EH (cell line): Measurements from ENCODE around the gene PARD3B.
A peak's percentile ranks its signal among the peaks of the same experiment; 100 is the strongest.

Experiments used
- DNase-seq: peaks from one replicate; pipeline ENCODE4 v3.0.0-alpha.2; 2015; ENCODE audit warnings: low read depth

The PARD3B gene

DNA sequence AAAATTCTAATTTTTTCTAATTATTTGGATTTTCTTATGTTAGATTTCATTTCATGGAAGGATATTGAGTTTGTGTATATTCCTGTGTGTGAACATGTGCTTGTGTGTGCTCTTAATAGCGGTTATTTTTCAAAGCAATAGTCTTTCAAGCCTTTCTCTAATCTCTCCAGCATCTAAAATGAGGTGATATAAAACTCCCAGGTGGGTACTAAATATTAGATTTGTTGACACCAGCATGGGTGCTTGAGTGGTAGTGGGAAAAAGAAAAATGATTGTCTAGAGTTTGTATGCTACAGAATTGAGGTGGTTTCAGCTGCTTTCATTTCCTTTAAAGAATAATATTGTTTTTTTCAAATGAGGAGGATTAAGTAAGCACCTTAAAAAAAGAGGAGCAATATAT, 296.8 kb downstream of the PARD3B start:
- no peak for DNase-seq

DNA sequence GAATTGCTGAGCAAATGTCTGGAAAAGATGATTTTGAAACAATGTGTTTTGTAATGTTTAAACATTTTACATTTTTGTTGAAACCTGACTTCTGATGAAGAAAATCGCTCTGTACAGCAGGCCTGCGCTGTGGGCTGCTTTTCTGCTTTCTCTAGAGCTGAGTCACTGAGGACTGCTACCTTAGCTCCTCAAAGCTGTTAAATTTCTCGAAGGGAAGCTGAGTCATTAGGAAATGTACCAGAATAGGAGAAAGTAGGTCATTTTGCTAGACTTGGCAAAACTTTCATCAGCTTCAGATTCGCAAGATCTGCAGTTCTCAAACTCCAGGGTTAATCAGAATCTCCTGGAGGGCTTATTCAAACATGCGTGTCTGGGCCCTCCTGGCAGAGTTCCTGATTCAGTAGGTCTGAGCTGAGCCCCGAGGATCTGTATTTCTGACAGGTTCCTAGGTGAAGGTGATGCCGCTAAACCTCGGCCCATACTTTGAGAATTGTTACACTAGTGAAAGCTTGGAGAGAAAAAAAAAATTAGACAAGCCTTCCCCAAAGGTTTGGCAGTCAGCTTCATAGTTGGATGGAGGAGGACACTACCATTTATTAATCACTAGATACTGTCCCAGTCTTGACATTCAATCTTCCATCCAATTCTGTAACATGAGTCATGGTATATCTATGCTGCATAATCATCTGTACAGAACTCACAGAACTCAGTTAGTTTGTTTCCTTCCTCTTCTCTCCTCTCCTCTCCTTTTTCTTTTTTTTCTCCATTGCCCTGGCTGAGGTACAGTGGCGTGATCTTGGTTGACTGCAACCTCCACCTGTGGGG, 297.6 kb downstream of the PARD3B start:
- peak; percentile 92 for DNase-seq

DNA sequence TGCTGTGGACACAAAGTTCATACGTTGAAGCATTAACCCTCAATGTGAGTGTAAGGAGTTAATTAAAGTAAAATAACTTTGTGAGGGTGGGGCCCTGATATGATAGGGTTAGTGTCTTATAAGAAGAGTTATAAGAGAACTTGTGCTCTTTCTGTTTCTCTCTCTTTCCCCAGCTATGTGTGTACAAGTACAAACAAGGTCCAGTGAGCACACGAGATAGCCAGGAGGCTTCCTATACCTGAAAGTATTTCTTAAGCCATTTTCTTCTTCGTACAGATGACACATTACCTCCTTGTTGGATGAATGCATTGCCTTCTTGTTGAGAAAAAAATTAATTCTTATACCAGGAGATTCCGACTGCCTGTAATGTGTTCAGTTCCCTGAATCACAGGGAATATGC, 301.2 kb downstream of the PARD3B start:
- no peak for DNase-seq

DNA sequence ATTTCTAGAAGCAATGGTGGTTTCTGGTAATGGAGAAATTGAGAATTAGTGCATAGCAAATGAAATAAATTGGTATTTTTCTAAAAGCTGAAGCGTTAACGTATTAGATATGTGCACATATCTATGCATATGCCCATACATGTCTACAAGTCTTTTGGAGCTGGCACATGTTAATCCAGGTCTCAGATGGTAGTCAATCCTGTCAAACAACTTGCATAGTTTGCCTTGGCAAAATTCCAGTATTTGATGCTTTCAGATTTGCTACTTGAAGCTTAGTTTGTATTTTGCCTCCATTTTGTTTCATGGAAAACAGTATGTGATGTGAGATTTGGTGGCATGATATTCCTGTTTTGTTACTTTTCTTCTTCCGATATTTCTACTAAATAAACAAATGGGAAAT, 304.6 kb downstream of the PARD3B start:
- no peak for DNase-seq

DNA sequence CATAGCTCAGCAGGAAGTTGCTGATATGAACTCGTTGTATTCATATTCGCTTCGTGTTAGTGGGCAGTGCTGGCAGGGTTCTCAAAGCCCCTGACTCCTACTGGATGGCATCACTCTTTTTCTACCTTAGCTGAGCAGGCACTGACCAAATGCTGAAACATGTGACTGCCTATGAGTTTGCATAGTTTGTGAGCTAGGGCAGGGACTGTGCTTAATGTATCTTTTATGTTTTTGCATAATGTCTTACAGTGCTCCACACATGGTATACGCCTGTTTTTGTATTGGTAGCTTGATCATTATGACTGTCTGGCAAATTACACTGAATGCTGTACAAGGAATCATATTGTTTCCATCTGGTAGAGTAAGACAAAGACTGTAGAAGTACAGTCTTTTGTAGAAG, 305.3 kb downstream of the PARD3B start:
- DNase-seq = no peak

DNA sequence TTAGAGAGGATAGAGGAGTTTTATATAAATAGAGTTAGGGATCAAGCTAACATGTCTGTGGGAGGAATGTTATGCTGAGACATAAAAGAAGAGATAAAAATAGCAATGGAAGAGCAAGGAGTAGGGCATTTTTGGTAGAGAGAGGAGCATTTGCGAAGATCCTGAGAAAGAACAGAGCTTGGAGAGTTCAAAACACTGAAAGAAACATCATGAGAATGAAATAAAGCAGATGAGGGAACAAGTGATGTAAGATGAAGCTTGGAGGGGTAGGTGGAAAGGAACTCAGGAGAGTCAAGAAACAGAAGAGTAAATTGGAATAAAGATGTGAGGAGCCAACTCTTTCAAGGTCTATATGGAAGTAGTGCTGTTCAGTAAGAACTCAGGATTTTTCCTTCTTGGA, 308.6 kb downstream of the PARD3B start:
- no peak for DNase-seq

DNA sequence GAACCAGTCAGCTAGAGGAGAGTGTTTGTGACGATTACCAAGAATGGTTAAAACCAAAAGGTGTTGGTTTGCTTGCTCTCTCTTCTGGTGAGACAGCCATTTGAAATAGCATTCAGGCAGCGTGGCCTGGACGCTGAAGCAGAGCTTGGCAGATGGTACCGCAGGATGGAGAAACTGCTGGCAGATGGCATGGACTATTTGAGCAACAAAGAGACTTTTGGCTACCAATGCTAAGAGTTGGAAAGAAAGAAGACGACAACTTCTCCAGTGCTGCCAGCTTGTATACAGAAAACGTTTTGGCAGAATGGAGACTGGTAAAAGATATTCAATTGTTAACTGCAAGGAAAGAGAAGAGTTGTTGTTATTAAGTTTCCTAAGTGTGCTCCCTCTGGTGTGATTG, 315.0 kb downstream of the PARD3B start:
- no peak for DNase-seq

DNA sequence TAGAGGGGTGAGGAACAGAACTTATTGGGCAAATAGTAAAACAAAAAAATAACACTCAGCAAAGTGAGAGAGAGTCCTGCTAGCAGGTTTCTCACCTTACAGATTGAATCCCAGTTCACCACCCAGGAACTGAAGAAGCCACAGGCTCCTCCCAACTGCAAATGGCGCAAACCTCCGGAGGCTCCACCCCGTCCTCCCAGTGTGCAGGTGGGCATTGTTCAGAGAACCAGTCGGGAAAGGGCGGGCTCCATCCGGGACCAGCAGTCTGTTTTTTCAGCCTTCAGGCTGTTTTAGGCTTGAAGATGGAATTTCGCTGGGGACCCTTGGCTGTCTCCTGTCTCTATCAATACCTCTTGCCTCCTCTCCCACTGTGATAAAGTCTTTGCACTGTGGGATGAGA, 317.5 kb downstream of the PARD3B start:
- DNase-seq = no peak

DNA sequence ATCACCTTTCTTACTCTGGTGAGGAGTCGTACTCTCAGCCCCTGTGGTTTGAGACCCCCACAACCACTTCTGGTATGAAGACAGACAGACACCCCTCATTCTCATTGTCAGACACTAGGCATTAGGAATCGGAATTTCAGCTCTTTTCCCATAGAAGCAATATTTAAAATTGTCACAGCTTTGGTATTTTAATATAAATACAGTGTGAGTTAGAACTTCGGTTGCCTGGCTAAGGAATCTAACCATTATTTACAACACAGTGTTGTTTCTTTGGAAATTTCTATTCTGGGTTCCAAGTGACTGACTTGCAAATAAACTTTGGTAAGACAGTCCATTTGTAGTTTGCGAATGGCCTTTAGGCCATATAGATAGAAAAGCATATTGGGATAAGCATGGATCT, 318.1 kb downstream of the PARD3B start:
- DNase-seq = peak; percentile 50

DNA sequence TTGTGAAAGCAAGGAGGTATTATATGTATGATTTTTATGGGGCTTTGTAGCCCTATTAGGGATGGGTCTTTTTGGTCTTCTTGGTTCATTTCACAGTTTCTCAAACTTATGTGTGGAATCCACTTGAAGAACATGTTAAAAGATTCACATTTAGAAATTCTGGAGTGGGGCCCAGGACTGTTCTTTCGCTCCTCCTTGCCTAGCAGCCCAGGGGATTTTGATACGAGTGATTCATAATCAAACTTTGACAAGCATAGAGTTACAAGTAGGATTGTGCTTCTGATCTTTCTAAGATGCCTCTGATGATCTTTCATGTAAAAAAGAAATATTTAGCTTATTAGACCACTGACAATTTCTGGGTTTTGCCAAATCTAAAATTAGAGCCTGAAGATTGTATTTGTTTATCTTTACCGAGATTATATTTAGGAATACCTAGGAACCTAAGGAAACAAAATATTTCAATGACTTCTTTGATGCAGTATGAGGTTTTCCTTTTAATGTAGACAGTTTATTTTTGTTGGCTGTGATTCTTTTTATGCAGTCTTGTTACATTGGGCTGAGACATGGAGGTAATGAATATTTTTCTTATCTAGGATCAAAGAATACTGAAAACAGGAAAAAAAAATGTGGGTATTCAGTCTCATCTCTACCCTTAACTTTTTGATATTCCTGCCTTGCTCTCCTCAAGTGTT, 324.0 kb downstream of the PARD3B start:
- DNase-seq = no peak

DNA sequence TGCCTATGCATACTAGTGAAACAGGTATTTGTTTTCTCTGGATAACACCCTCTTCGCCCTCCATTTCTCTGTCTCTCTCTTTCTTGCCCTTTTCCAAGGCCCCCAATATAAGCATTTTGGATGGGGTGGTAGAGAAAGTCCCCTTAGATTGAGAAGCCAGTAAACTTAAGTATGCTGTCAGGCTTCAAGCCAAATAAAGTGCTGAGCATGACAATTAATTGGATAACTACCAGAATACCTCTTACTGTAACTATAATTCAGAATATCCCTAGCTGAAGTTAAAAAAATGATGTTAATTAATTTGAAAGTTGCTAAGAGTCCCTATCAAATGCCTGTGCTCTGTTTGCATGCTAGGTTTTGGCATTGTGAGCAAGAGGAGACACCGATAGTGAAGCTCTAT, 324.8 kb downstream of the PARD3B start:
- no peak for DNase-seq

DNA sequence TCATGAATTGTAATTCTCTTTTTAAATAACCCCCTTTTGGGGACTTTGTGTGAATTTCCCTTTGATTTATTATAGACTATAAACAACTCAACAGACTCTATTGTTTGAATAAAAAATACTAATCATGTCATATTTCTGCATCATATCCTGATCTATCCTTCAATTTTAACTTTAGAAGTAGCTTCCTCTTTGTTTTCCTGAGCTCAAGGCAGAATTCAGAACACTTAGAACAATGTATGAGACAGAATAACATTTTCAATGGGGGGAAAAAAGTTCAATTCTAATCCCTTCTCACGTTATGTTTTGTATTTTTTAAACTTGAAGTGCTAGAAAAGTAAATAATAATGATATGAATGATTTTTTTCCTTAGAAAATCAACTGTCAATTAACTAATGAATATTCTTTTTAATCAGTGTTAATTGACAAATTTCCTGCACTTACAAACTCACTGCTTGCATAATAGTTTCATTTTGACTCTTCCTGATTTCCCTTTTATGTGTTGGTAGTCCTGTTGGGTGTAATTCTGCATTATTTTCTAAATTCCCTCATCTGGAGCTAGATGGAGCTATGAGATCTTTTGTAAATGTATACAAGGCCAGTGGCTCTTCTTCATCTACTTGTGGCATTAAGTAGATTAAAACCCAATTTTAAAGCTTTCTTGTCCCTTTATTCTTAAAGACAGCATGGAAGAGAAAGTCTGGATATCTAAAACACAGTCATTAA, 326.1 kb downstream of the PARD3B start:
- DNase-seq = peak; percentile 63

DNA sequence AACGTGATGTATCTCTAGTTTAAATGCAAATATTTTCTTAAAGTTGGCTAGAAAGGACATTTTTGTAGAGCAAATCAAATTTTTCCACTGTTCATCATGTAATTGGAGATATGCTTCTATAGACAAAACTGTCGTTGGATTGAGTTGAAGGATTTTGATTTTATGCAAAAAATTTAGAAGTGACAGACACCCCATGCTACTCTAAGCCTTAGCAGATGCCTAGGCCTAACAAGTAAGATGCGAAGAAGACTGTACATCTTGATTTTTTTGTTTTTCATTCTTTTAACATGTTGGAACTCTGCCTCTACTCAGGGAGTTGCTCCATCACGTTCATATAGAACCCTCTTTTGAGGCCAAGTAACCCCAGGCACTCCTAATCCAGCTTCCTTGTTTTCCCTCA, 331.0 kb downstream of the PARD3B start:
- no peak for DNase-seq

DNA sequence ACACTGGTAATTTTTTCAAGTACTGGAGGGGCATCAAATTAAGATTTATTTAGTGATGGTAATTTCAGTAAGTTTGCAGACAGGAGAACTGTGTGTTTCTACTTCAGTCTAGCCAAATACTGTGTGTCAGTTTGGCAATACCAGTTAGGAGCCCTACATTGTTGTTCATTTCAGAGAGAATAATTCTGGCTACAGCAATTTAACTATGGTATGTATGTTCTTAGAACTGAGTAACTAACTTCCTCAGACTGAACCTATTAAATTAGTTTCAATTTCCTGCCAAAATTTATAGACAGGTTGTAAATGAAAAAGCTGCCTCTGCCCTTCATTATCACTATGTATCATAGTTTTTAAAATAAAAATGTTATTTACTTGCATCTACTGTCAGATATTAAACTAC, 332.4 kb downstream of the PARD3B start:
- DNase-seq = no peak

DNA sequence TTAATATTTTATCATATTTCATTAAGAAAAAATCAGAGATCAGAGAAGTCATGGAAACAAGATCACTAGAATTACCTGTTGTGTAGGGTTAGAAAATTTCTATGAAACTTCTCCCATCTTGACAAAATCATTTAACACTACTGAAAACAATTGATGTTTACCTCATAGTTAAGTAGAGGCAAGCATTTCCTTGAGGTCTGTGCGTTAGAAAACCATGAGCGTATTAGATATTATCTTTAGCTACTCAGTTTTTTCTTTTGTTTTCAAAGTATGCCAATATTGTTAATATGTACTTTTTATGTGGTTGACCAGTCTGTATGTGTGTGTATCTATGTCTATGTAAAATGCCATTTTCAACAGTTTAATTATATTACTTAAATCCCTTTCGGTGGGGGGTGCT, 335.7 kb downstream of the PARD3B start:
- DNase-seq = no peak

DNA sequence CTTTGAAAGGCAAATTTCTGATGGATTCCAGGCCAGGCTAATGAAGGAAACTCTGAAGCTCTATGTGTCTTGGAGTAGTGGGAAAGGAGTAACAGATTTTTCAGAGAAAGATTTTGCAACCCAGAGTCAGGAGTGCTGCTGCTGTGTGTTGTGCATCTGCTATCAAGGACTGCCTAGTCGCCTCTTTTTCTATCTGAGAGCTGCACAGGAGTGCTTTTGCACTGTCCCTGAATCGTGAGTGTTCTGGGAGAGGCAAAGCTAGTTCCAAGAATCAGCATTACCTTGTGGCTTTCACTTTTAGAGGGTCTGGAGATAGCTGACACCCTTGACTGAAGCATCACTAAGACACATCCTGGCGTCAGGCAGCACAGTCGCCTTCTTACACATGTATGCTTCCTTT, 336.4 kb downstream of the PARD3B start:
- DNase-seq = no peak

DNA sequence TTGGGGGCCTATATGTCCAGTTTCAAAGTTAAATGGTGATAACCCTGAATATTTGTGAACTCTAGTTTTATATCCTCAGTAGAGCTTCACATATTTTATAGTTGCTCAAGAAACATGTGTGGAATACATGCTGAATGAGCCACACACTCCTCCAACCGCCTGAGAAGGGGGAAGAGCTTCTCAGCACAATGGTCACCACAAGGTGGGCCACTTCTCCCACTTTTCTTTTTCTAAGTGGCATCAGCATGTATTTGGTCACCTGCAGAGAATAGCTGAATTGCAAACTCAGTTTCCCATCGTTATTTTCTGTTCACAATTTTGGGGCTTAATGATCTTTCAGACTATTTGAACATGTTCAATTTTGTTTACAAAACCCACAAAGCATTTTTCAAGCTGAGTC, 340.5 kb downstream of the PARD3B start:
- no peak for DNase-seq

DNA sequence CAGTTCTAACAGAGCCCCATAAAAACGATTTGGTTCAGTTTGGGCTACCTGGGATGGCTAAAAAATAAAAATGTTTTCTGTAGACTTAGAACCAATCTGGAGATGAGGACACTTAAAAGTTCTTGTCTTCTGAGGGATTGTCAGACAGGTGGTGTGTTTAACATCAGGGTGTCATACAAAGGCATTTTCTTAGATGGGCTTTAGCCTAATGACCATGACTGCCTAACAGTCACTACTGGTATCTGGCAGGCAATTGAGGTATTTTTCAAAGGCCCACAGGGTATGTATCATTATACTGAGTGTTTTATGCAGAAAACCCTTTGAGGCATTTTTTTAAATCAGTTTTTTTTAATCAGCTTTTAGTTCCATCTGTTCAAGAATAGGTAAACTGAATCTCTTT, 341.4 kb downstream of the PARD3B start:
- DNase-seq = no peak

DNA sequence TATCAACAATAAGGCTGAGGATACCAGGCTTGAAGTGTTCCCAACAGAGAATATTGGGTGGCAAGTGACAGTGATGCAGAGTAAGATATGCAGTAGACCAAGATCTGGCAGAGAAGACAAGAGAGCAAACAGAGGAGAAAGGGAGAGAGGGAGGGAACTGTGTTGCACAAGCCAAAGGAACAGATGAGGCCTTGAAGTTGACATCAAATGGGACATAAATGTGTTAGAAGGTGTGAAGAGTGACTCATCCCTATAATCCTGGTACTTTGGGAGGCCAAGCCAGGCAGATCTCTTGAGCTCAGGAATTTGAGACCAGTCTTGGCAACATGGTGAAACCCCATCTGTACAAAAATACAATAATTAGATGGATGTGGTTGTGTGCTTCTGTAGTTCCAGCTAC, 342.9 kb downstream of the PARD3B start:
- peak; percentile 63 for DNase-seq

DNA sequence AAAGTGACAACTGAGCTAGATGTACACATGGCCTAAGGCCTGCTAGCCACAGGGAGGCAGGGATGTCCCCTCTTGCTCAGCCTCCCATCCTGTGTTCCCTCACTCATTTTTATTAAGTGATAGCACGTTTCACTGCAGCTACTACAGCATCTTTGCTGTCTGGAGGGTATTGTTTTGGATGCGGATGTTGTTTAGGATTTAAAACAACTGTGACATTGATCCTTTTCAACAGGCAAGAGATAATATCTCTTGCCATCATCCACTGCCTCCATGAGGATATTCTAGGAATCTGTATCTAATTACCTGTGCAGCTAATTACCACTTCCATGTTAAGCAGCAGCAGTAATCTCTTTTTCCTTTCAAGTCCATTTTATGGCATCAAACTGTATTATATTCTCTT, 345.4 kb downstream of the PARD3B start:
- DNase-seq = no peak

DNA sequence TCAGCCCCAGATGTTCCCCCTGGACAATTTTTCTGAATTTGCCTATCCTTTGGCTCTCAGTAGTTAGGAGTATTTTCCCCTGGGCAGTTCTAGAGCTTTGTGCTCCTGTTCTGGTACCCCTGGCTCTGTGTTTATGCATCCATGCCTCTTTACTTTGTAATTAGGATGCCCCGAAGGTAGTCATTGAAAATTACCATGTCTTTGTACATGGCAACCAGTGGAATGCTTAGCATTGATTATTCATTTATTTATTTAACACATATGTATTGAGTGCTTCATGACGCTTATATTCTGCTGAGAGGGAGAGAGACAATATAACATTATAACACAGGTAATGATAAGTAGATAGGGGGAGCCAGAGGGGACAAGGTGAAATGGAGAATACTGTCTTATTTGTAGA, 346.5 kb downstream of the PARD3B start:
- DNase-seq = no peak

DNA sequence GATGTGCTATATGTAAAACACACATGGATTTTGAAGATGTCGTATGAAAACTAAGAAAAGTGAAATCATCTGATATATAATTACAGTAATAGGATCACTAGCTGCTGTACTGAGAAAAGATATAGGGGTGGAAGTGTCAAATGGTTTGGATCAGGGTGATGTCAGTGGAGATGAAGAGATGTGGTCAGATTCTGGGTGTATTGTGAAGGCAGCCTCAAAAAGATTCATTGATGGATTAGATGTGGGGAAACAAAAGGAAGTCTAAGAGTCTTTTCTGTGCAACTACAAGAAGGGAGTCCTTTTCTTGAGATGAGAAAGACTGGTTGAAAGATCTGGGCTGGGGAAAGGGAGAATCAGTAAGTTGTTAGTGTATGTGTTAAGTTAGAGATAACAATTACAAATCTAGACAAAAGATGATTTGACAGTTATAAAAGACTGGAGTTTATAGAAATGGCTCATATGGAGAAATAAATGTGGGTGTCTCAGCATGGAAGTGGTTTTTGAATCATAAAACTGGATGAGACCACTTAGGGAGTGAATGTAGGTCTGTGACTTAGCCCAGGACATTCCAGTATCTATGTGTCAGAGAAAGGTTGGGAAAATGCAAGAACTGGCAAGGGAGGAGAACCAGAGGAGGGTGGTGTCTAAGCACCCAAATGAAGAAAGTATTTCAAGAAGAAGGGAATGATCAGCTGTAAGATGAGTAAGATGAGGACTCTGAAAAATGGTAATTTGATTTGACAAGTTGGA, 347.4 kb downstream of the PARD3B start:
- peak; percentile 92 for DNase-seq
